Subcutaneous abdominal adipose tissue (tissue), 5 donors: ENCODE results near the gene YJEFN3.
A peak's percentile ranks its signal among the peaks of the same experiment; 100 is the strongest.

Experiments used
- H3K27ac ChIP-seq: one replicate; pipeline ENCODE4 v1.7.0; 2013; ENCODE audit warnings: low read depth, mild to moderate bottlenecking, inconsistent platforms, low read length, moderate library complexity
- H3K27me3 ChIP-seq, 5 donors: one replicate each; pipeline ENCODE4 v1.7.0; 2013; ENCODE audit warnings: low read length in 5 of 5, inconsistent platforms in 1 of 5; ENCODE audit not compliant: control insufficient read depth in 5 of 5, insufficient read depth in 4 of 5
- H3K36me3 ChIP-seq, 5 donors: one replicate each; pipeline ENCODE4 v1.7.0; 2013; ENCODE audit warnings: low read length in 5 of 5; ENCODE audit not compliant: control insufficient read depth in 5 of 5, insufficient read depth in 5 of 5
- H3K4me1 ChIP-seq, 5 donors: one replicate each; pipeline ENCODE4 v1.7.0; 2013; ENCODE audit warnings: low read length in 5 of 5, mild to moderate bottlenecking in 3 of 5, moderate library complexity in 1 of 5; ENCODE audit not compliant: control insufficient read depth in 5 of 5, insufficient read depth in 5 of 5
- H3K4me3 ChIP-seq, 5 donors: one replicate each; pipeline ENCODE4 v1.7.0; 2013; ENCODE audit warnings: low read length in 5 of 5, low read depth in 1 of 5
- H3K9ac ChIP-seq, 5 donors: one replicate each; pipeline ENCODE4 v1.7.0; 2013; ENCODE audit warnings: low read length in 5 of 5, mild to moderate bottlenecking in 4 of 5, moderate library complexity in 3 of 5
- H3K9me3 ChIP-seq, 5 donors: one replicate each; pipeline ENCODE4 v1.7.0; 2013; ENCODE audit warnings: low read length in 5 of 5; ENCODE audit not compliant: control insufficient read depth in 5 of 5
- donor health status: healthy.
- donor health status: healthy.
- donor health status: healthy.
- donor health status: healthy.
- donor health status: healthy.

YJEFN3 gene

GRCh38 chr19:19553670-19554069 lies 25.0 kb downstream of the YJEFN3 start:
- H3K4me3 ChIP-seq, result no peak overlapping the region
- no peak overlapping the region for H3K27ac ChIP-seq
- no peaks in the 10 kb centered on the region for H3K36me3 ChIP-seq
- no peak overlapping the region for H3K9ac ChIP-seq
- peaks cover 0 to 8% (median 5%) of the 10 kb centered on the region in 5 donors for H3K9me3 ChIP-seq
- peaks cover 0 to 15% (median 0%) of the 10 kb centered on the region in 5 donors for H3K27me3 ChIP-seq
- H3K4me1 ChIP-seq, result peaks cover 0 to 13% (median 11%) of the 10 kb centered on the region in 5 donors

- peak overlapping the region in 1 of 5 donors; percentile 15 for H3K4me3 ChIP-seq
- H3K27ac ChIP-seq, result no peak overlapping the region
- peak overlapping the region in 1 of 5 donors; percentile 44 for H3K9ac ChIP-seq
- H3K36me3 ChIP-seq, result no peaks in the 10 kb centered on the region
- H3K27me3 ChIP-seq, result peaks cover 0 to 11% (median 0%) of the 10 kb centered on the region in 5 donors
- peaks cover 0 to 5% (median 3%) of the 10 kb centered on the region in 5 donors for H3K9me3 ChIP-seq
- peaks cover 0 to 13% (median 11%) of the 10 kb centered on the region in 5 donors for H3K4me1 ChIP-seq
These were observed 25.6 kb downstream of the YJEFN3 start for GRCh38 chr19:19554074-19555023.

- H3K9ac ChIP-seq, result no peak overlapping the region
- no peaks in the 10 kb centered on the region for H3K36me3 ChIP-seq
- no peak overlapping the region for H3K4me3 ChIP-seq
- peaks cover 0 to 1% (median 0%) of the 10 kb centered on the region in 5 donors for H3K27me3 ChIP-seq
- H3K4me1 ChIP-seq, result peaks cover 0 to 13% (median 11%) of the 10 kb centered on the region in 5 donors
- no peak overlapping the region for H3K27ac ChIP-seq
- H3K9me3 ChIP-seq, result no peaks in the 10 kb centered on the region
These were observed 29.3 kb downstream of the YJEFN3 start for GRCh38 chr19:19558055-19558454.

GRCh38 chr19:19558636-19559035 lies 29.9 kb downstream of the YJEFN3 start:
- Histone ChIP-seq H3K27ac (no peak overlapping the region), H3K9ac (no peak overlapping the region), H3K4me1 (peaks cover 0 to 12% (median 10%) of the 10 kb centered on the region in 5 donors), H3K9me3 (no peaks in the 10 kb centered on the region), H3K36me3 (no peaks in the 10 kb centered on the region), H3K4me3 (no peak overlapping the region), H3K27me3 (peaks cover 0 to 2% (median 0%) of the 10 kb centered on the region in 5 donors)

GRCh38 chr19:19559931-19560330 lies 31.2 kb downstream of the YJEFN3 start:
- Histone ChIP-seq H3K27ac (no peak overlapping the region), H3K36me3 (no peaks in the 10 kb centered on the region), H3K4me1 (no peaks in the 10 kb centered on the region), H3K9ac (no peak overlapping the region), H3K9me3 (no peaks in the 10 kb centered on the region), H3K4me3 (no peak overlapping the region), H3K27me3 (peaks cover 0 to 2% (median 0%) of the 10 kb centered on the region in 5 donors)

GRCh38 chr19:19561946-19562664 lies 33.4 kb downstream of the YJEFN3 start:
- H3K9ac ChIP-seq, result no peak overlapping the region
- H3K36me3 ChIP-seq, result no peaks in the 10 kb centered on the region
- H3K4me3 ChIP-seq, result no peak overlapping the region
- no peak overlapping the region for H3K27ac ChIP-seq
- no peaks in the 10 kb centered on the region for H3K4me1 ChIP-seq
- peaks cover 0 to 2% (median 0%) of the 10 kb centered on the region in 5 donors for H3K27me3 ChIP-seq
- H3K9me3 ChIP-seq, result no peaks in the 10 kb centered on the region

- H3K4me1 ChIP-seq, result no peaks in the 10 kb centered on the region
- H3K27me3 ChIP-seq, result peaks cover 0 to 2% (median 0%) of the 10 kb centered on the region in 5 donors
- no peaks in the 10 kb centered on the region for H3K36me3 ChIP-seq
- H3K27ac ChIP-seq, result no peak overlapping the region
- H3K9ac ChIP-seq, result no peak overlapping the region
- H3K4me3 ChIP-seq, result no peak overlapping the region
- no peaks in the 10 kb centered on the region for H3K9me3 ChIP-seq
These were observed 34.1 kb downstream of the YJEFN3 start for GRCh38 chr19:19562665-19563347.

GRCh38 chr19:19563348-19563848 lies 34.7 kb downstream of the YJEFN3 start:
- peaks cover 0 to 2% (median 0%) of the 10 kb centered on the region in 5 donors for H3K27me3 ChIP-seq
- H3K9ac ChIP-seq, result no peak overlapping the region
- no peaks in the 10 kb centered on the region for H3K4me1 ChIP-seq
- no peak overlapping the region for H3K4me3 ChIP-seq
- H3K27ac ChIP-seq, result no peak overlapping the region
- H3K9me3 ChIP-seq, result no peaks in the 10 kb centered on the region
- no peaks in the 10 kb centered on the region for H3K36me3 ChIP-seq

GRCh38 chr19:19566306-19566705 lies 37.6 kb downstream of the YJEFN3 start:
- no peaks in the 10 kb centered on the region for H3K9me3 ChIP-seq
- no peak overlapping the region for H3K4me3 ChIP-seq
- no peaks in the 10 kb centered on the region for H3K4me1 ChIP-seq
- peaks cover 0 to 7% (median 0%) of the 10 kb centered on the region in 5 donors for H3K36me3 ChIP-seq
- H3K27ac ChIP-seq, result no peak overlapping the region
- H3K9ac ChIP-seq, result no peak overlapping the region
- H3K27me3 ChIP-seq, result peaks cover 0 to 2% (median 0%) of the 10 kb centered on the region in 5 donors
